ENCODE data around the gene CFAP157. TPM values are rescaled to one million over a fixed set of nuclear protein-coding genes. Genes with fewer than 3 reads are reported as not detected.
A peak's percentile ranks its signal among the peaks of the same experiment; 100 is the strongest.

Gene CFAP157
- total RNA-seq, 1 experiment from 2014 or later, result not detected

- Mint-ChIP-seq H3K27me3 (ENCODE audit: insufficient read depth, unreplicated experiment) (no peaks in the 10 kb centered on the region), H3K27ac (ENCODE audit: low read depth, unreplicated experiment) (no peak overlapping the region), H3K36me3 (ENCODE audit: insufficient read depth, unreplicated experiment) (peaks cover 37% of the 10 kb centered on the region), H3K4me3 (ENCODE audit: unreplicated experiment) (no peak overlapping the region), H3K9me3 (ENCODE audit: unreplicated experiment) (no peaks in the 10 kb centered on the region), H3K4me1 (ENCODE audit: insufficient read depth, unreplicated experiment) (no peaks in the 10 kb centered on the region)
- no peak for DNase-seq (ENCODE audit: unreplicated experiment)
- intact Hi-C loops (cut with micrococcal nuclease), result no loop called here
- ChIA-PET CTCF (no interaction called here), POLR2A (interaction anchor here (0.6 to 1.0 kb wide), 2 partner anchors 9 to 55 kb away, joined by 3 to 4 read pairs; no protein-coding TSS in a partner anchor)
- BruUV-seq (replicated peaks), result no TSS peak
- no peak for TF ChIP-seq CTCF (IDR thresholded peaks at IDR 0.05; ENCODE audit: unreplicated experiment)
These were observed 38.9 kb upstream of the CFAP157 start for GRCh38 chr9:127667906-127668305.

GRCh38 chr9:127673234-127673633 is 33.6 kb upstream of the CFAP157 start:
- ChIA-PET POLR2A (no interaction called here), CTCF (no interaction called here)
- Mint-ChIP-seq H3K27ac (ENCODE audit: low read depth, unreplicated experiment) (no peak overlapping the region), H3K4me1 (ENCODE audit: insufficient read depth, unreplicated experiment) (peaks cover 7% of the 10 kb centered on the region), H3K36me3 (ENCODE audit: insufficient read depth, unreplicated experiment) (peaks cover 29% of the 10 kb centered on the region), H3K4me3 (ENCODE audit: unreplicated experiment) (no peak overlapping the region), H3K27me3 (ENCODE audit: insufficient read depth, unreplicated experiment) (no peaks in the 10 kb centered on the region), H3K9me3 (ENCODE audit: unreplicated experiment) (no peaks in the 10 kb centered on the region)
- intact Hi-C loops (cut with micrococcal nuclease), result no loop called here
- no TSS peak for BruUV-seq (replicated peaks)
- no peak for DNase-seq (ENCODE audit: unreplicated experiment)
- no peak for TF ChIP-seq CTCF (IDR thresholded peaks at IDR 0.05; ENCODE audit: unreplicated experiment)

GRCh38 chr9:127676638-127677037 is 30.1 kb upstream of the CFAP157 start:
- Mint-ChIP-seq H3K9me3 (ENCODE audit: unreplicated experiment) (no peaks in the 10 kb centered on the region), H3K36me3 (ENCODE audit: insufficient read depth, unreplicated experiment) (peaks cover 29% of the 10 kb centered on the region), H3K27me3 (ENCODE audit: insufficient read depth, unreplicated experiment) (no peaks in the 10 kb centered on the region), H3K4me1 (ENCODE audit: insufficient read depth, unreplicated experiment) (peaks cover 7% of the 10 kb centered on the region), H3K4me3 (ENCODE audit: unreplicated experiment) (no peak overlapping the region), H3K27ac (ENCODE audit: low read depth, unreplicated experiment) (no peak overlapping the region)
- no TSS peak for BruUV-seq (replicated peaks)
- ChIA-PET POLR2A (interaction anchor here (0.7 to 1.2 kb wide), 4 partner anchors 9 to 38 kb away, joined by 3 to 4 read pairs (median 4); no protein-coding TSS in a partner anchor), CTCF (no interaction called here)
- intact Hi-C loops (cut with micrococcal nuclease), result no loop called here
- DNase-seq (ENCODE audit: unreplicated experiment), result peak; percentile 82
- TF ChIP-seq CTCF (IDR thresholded peaks at IDR 0.05; ENCODE audit: unreplicated experiment), result no peak

- peaks cover 22% of the 10 kb centered on the region for H3K36me3 Mint-ChIP-seq (ENCODE audit: insufficient read depth, unreplicated experiment)
- peaks cover 8% of the 10 kb centered on the region for H3K4me1 Mint-ChIP-seq (ENCODE audit: insufficient read depth, unreplicated experiment)
- no peaks in the 10 kb centered on the region for H3K27me3 Mint-ChIP-seq (ENCODE audit: insufficient read depth, unreplicated experiment)
- H3K9me3 Mint-ChIP-seq (ENCODE audit: unreplicated experiment), result no peaks in the 10 kb centered on the region
- no peak for TF ChIP-seq CTCF (IDR thresholded peaks at IDR 0.05; ENCODE audit: unreplicated experiment)
- no TSS peak for BruUV-seq (replicated peaks)
- no peak overlapping the region for H3K27ac Mint-ChIP-seq (ENCODE audit: low read depth, unreplicated experiment)
- intact Hi-C loops (cut with micrococcal nuclease), result no loop called here
- ChIA-PET CTCF (interaction anchor here (0.6 kb wide), 1 partner anchor 9 kb away, joined by 3 read pairs; no protein-coding TSS in a partner anchor), POLR2A (interaction anchor here (0.6 to 1.4 kb wide), 2 partner anchors 42 to 839 kb away, joined by 3 to 5 read pairs; no protein-coding TSS in a partner anchor)
- H3K4me3 Mint-ChIP-seq (ENCODE audit: unreplicated experiment), result no peak overlapping the region
- no peak for DNase-seq (ENCODE audit: unreplicated experiment)
These were observed 27.3 kb upstream of the CFAP157 start for GRCh38 chr9:127679506-127679905.
